Lung (tissue), 12 donors: ENCODE data around the gene TGFB3. TPM values are rescaled to one million over a fixed set of nuclear protein-coding genes. Genes with fewer than 3 reads are reported as not detected.

Source experiments
- ATAC-seq: fragments of 200-7000 bp; cut with Tn5 transposase; one replicate; pipeline ENCODE4 v1.9.1; 2020; ENCODE audit warnings: moderate number of reproducible peaks; ENCODE audit not compliant: insufficient read depth, low FRiP score
- DNase-seq, 3 donors: peaks; one replicate each; pipeline ENCODE4 v3.0.0-alpha.2; 2013 to 2017
- H3K27ac ChIP-seq, 2 donors: one replicate each; pipeline ENCODE4 v1.5.1; 2013; ENCODE audit warnings: mild to moderate bottlenecking in 2 of 2, moderate library complexity in 2 of 2, control low read depth in 1 of 2, inconsistent platforms in 1 of 2, low read depth in 1 of 2, low read length in 1 of 2
- H3K27me3 ChIP-seq, 3 donors: one replicate each; pipeline ENCODE4 v1.5.1; 2013; ENCODE audit warnings: low read length in 2 of 3; ENCODE audit not compliant: control insufficient read depth in 3 of 3, insufficient read depth in 3 of 3
- H3K36me3 ChIP-seq, 4 donors: one replicate each; pipeline ENCODE4 v1.5.1; 2013; ENCODE audit warnings: low read length in 4 of 4, mild to moderate bottlenecking in 1 of 4, moderate library complexity in 1 of 4; ENCODE audit not compliant: control insufficient read depth in 4 of 4, insufficient read depth in 4 of 4
- H3K4me1 ChIP-seq, 5 donors: one replicate each; pipeline ENCODE4 v1.5.1; 2013; ENCODE audit warnings: low read length in 5 of 5, mild to moderate bottlenecking in 2 of 5, moderate library complexity in 1 of 5; ENCODE audit not compliant: control insufficient read depth in 5 of 5, insufficient read depth in 5 of 5
- H3K4me3 ChIP-seq: one replicate; pipeline ENCODE4 v1.5.1; 2013; ENCODE audit warnings: mild to moderate bottlenecking, control low read depth, moderate library complexity
- H3K9ac ChIP-seq, 2 donors: one replicate each; pipeline ENCODE4 v1.5.1; 2013; ENCODE audit warnings: low read length in 2 of 2, control low read depth in 1 of 2; ENCODE audit not compliant: insufficient read depth in 1 of 2
- H3K9me3 ChIP-seq, 4 donors: one replicate each; pipeline ENCODE4 v1.5.1; 2013; ENCODE audit warnings: low read length in 3 of 4, mild to moderate bottlenecking in 1 of 4, moderate library complexity in 1 of 4; ENCODE audit not compliant: control insufficient read depth in 4 of 4, insufficient read depth in 3 of 4
- WGBS, 2 donors: extraction: QIAGEN DNeasy Blood & Tissue Kit; methylation state at CpG; one replicate each; pipeline ENCODE4 v1.1.7; 2013; 5-methylcytosine and 5-hydroxymethylcytosine counted together
- polyA plus RNA-seq, 2 donors: library from polyadenylated mRNA; stranded (reverse); fragments of 200-250 nt; gene quantifications; one replicate each; pipeline ENCODE4 v1.2.1, GENCODE V29; 2013
- total RNA-seq, 2 donors: library from RNA; depleted of rRNA in 1 of 2; stranded (reverse); fragments of >200 nt in 1 of 2; gene quantifications; one replicate each; pipeline ENCODE4 v1.2.1, GENCODE V29; 2014 to 2021
- TF ChIP-seq, protein P1 (sequence below): IDR thresholded peaks from 2 replicates; pipeline ENCODE4 v1.5.1; 2012; ENCODE audit warnings: mild to moderate bottlenecking; ENCODE audit errors: control extremely low read depth, extremely low read depth
- donor health status: control.
- donor health status: control.
- donor health status: Bipolar disorder and iron deficiency.
- donor health status: healthy.
- donor health status: DM: yes; HTN: yes; CAD: no.

The TGFB3 gene
- total and polyA plus RNA-seq, 4 donors = 7.7 to 47.7 (median 20.0) TPM

DNA sequence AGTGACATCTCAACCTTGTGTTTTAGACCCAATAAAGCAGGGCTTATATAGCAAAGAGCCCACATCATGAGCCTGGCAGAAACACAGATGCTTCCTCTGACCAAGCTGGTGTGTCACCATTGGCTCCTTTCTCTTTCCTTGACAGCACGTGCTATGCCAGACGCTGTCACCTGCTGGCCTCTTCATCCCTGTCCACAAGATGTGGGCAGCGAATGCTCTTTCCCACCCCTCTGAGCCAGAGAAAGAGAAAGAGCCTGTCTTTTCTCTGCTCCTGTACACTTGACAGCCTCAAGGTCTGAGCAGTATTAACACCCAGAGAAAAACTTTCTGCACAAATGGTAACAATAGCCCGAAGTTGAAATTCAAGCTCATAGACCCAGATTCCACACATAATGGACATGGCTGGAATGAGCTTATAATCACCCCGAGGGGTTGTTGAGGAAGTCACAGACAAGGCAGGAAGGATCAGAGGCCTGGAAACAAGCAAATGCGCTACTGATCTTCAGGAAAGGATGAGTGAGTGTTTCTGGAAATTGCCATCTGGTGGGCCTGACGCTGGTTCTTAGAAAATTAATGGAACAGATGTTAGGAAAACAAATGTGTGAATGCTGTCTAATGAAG lies 8.9 kb downstream of the TGFB3 start:
- Histone ChIP-seq H3K36me3 (peaks cover 0 to 31% (median 17%) of the 10 kb centered on the region in 4 donors), H3K9ac (no peak overlapping the region), H3K4me1 (peaks cover 0 to 31% (median 23%) of the 10 kb centered on the region in 5 donors), H3K9me3 (no peaks in the 10 kb centered on the region), H3K4me3 (no peak overlapping the region), H3K27me3 (no peaks in the 10 kb centered on the region), H3K27ac (no peak overlapping the region)
- peak in 2 of 3 donors; percentile 56 to 69 for DNase-seq
- TF ChIP-seq, protein P1, sequence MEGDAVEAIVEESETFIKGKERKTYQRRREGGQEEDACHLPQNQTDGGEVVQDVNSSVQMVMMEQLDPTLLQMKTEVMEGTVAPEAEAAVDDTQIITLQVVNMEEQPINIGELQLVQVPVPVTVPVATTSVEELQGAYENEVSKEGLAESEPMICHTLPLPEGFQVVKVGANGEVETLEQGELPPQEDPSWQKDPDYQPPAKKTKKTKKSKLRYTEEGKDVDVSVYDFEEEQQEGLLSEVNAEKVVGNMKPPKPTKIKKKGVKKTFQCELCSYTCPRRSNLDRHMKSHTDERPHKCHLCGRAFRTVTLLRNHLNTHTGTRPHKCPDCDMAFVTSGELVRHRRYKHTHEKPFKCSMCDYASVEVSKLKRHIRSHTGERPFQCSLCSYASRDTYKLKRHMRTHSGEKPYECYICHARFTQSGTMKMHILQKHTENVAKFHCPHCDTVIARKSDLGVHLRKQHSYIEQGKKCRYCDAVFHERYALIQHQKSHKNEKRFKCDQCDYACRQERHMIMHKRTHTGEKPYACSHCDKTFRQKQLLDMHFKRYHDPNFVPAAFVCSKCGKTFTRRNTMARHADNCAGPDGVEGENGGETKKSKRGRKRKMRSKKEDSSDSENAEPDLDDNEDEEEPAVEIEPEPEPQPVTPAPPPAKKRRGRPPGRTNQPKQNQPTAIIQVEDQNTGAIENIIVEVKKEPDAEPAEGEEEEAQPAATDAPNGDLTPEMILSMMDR = no peak
- no peak for ATAC-seq
- 56 to 70% methylated on average over 7 of the region's 7 CpGs for WGBS, 2 donors

DNA sequence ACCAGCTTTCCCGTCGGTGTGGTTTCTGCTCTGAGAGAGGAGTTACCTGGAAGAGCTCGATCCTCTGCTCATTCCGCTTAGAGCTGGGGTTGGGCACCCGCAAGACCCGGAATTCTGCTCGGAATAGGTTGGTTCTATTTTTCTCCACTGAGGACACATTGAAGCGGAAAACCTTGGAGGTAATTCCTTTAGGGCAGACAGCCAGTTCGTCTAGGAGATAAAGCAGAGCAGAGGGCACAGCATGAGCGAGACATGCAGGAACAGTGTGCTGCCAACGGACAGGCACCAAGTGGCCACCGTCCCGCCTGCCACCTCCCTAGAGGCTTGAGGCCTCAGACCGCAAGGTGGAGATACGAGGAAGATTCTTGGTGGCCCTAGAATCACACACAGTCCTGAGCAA lies 10.3 kb downstream of the TGFB3 start:
- no peak for DNase-seq
- Histone ChIP-seq H3K4me3 (no peak overlapping the region), H3K9me3 (no peaks in the 10 kb centered on the region), H3K9ac (no peak overlapping the region), H3K27me3 (no peaks in the 10 kb centered on the region), H3K27ac (no peak overlapping the region), H3K36me3 (peaks cover 0 to 45% (median 24%) of the 10 kb centered on the region in 4 donors), H3K4me1 (peaks cover 0 to 19% (median 12%) of the 10 kb centered on the region in 5 donors)
- 95 to 97% methylated on average over 15 of the region's 15 CpGs for WGBS, 2 donors
- ATAC-seq = no peak
- TF ChIP-seq, protein P1 = no peak

DNA sequence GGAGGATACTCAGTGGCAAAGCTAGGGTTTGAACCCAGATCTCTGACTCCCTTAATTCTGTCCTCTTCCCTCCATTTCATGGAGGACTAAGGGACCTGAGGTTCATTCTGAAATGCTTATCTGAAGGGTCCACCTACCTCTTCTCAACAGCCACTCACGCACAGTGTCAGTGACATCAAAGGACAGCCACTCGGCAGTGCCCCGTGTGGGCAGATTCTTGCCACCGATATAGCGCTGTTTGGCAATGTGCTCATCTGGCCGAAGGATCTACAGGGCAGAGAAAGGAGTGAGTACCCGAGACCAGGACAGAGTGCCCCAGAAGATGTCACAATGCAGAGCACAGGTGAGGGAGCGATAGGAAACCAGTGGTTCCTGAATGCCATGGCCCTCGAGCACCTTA lies 10.8 kb downstream of the TGFB3 start:
- Histone ChIP-seq H3K36me3 (peaks cover 0 to 50% (median 26%) of the 10 kb centered on the region in 4 donors), H3K4me1 (peaks cover 0 to 14% (median 10%) of the 10 kb centered on the region in 5 donors), H3K4me3 (no peak overlapping the region), H3K9ac (no peak overlapping the region), H3K27me3 (no peaks in the 10 kb centered on the region), H3K27ac (no peak overlapping the region), H3K9me3 (no peaks in the 10 kb centered on the region)
- no peak for ATAC-seq
- no peak for DNase-seq
- 85 to 88% methylated on average over 9 of the region's 9 CpGs for WGBS, 2 donors
- TF ChIP-seq, protein P1 = no peak
